Colonic mucosa (tissue), 4 donors: ENCODE measurements around the gene PDLIM7. TPM values are rescaled to one million over a fixed set of nuclear protein-coding genes. Genes with fewer than 3 reads are reported as not detected.
A peak's percentile ranks its signal among the peaks of the same experiment; 100 is the strongest.

Experiments used
- DNase-seq: peaks from one replicate; pipeline ENCODE4 v3.0.0-alpha.2; 2020
- H3K27ac ChIP-seq: fragments of 200-600 bp; one replicate; pipeline ENCODE4 v1.8.0; 2021
- H3K27me3 ChIP-seq: fragments of 200-600 bp; one replicate; pipeline ENCODE4 v1.8.0; 2021
- H3K36me3 ChIP-seq: fragments of 200-600 bp; one replicate; pipeline ENCODE4 v1.8.0; 2021
- H3K4me1 ChIP-seq: fragments of 200-600 bp; one replicate; pipeline ENCODE4 v1.8.0; 2021; ENCODE audit warnings: mild to moderate bottlenecking
- H3K4me3 ChIP-seq: fragments of 200-600 bp; one replicate; pipeline ENCODE4 v1.8.0; 2021
- H3K9ac ChIP-seq, 2 donors: one replicate each; pipeline ENCODE4 v1.7.0; 2013; ENCODE audit warnings: control low read depth in 2 of 2, low read depth in 2 of 2, low read length in 2 of 2
- H3K9me3 ChIP-seq: fragments of 200-600 bp; one replicate; pipeline ENCODE4 v1.8.0; 2021
- CTCF ChIP-seq: fragments of 200-600 bp; IDR thresholded peaks from one replicate; pipeline ENCODE4 v1.8.0; 2022; ENCODE audit warnings: antibody characterized with exemption, mild to moderate bottlenecking
- intact Hi-C: fragments of 100-400 bp; cut with DNase I; formaldehyde crosslinking; loops from one replicate; pipeline ENCODE4 v1.14.1; 2022
- total RNA-seq, 2 donors: library from RNA; stranded (reverse); fragmentation: NEBNext Ultra II Directional in 1 of 2; extraction: Animal tissue kit (Norgen Biotek cat#: 25700) in 1 of 2; gene quantifications; one replicate each; pipeline ENCODE4 v1.2.1, GENCODE V29; 2021
- donor health status: healthy.
- donor health status: DM: no; HTN: no; CAD: no.
- donor health status: DM: no; HTN: no; CAD: no.

PDLIM7 gene
- total RNA-seq, 2 donors from 2014 or later = 19.7 to 44.9 TPM

- no peak overlapping the region for H3K27ac ChIP-seq
- no peak for DNase-seq
- peaks cover 9% of the 10 kb centered on the region for H3K36me3 ChIP-seq
- peak overlapping the region in 1 of 2 donors; percentile 56 for H3K9ac ChIP-seq
- TF ChIP-seq CTCF = no peak
- peak overlapping the region; percentile 30 for H3K4me3 ChIP-seq
- intact Hi-C loops = no loop called here
- no peaks in the 10 kb centered on the region for H3K27me3 ChIP-seq
- H3K4me1 ChIP-seq = no peaks in the 10 kb centered on the region
- no peaks in the 10 kb centered on the region for H3K9me3 ChIP-seq
These were observed 10.3 kb upstream of the PDLIM7 start for GRCh38 chr5:177507596-177508220.

GRCh38 chr5:177507165-177507564 is 9.8 kb upstream of the PDLIM7 start:
- no peaks in the 10 kb centered on the region for H3K9me3 ChIP-seq
- no peak overlapping the region for H3K9ac ChIP-seq
- no peak overlapping the region for H3K4me3 ChIP-seq
- no peaks in the 10 kb centered on the region for H3K4me1 ChIP-seq
- H3K27ac ChIP-seq = no peak overlapping the region
- no peak for TF ChIP-seq CTCF
- intact Hi-C loops = no loop called here
- peaks cover 9% of the 10 kb centered on the region for H3K36me3 ChIP-seq
- no peaks in the 10 kb centered on the region for H3K27me3 ChIP-seq
- no peak for DNase-seq

GRCh38 chr5:177505075-177505474 is 7.7 kb upstream of the PDLIM7 start:
- intact Hi-C loops = no loop called here
- no peak for TF ChIP-seq CTCF
- Histone ChIP-seq H3K36me3 (no peaks in the 10 kb centered on the region), H3K27ac (no peak overlapping the region), H3K27me3 (no peaks in the 10 kb centered on the region), H3K9ac (no peak overlapping the region), H3K9me3 (no peaks in the 10 kb centered on the region), H3K4me1 (no peaks in the 10 kb centered on the region), H3K4me3 (no peak overlapping the region)
- DNase-seq = no peak

- Histone ChIP-seq H3K9ac (no peak overlapping the region), H3K4me1 (no peaks in the 10 kb centered on the region), H3K27me3 (no peaks in the 10 kb centered on the region), H3K36me3 (no peaks in the 10 kb centered on the region), H3K27ac (no peak overlapping the region), H3K4me3 (no peak overlapping the region), H3K9me3 (no peaks in the 10 kb centered on the region)
- DNase-seq = no peak
- TF ChIP-seq CTCF = no peak
- intact Hi-C loops = loop anchor here (5.0 kb wide), 3 partner anchors 47 to 192 kb away; partner anchors contain the start of gene MXD3
These were observed 7.0 kb upstream of the PDLIM7 start for GRCh38 chr5:177504086-177505056.

GRCh38 chr5:177503351-177504085 is 6.1 kb upstream of the PDLIM7 start:
- no peaks in the 10 kb centered on the region for H3K4me1 ChIP-seq
- no peak overlapping the region for H3K4me3 ChIP-seq
- intact Hi-C loops = loop anchor here (5.0 kb wide), 3 partner anchors 46 to 191 kb away; partner anchors contain the start of gene MXD3
- TF ChIP-seq CTCF = no peak
- no peak overlapping the region for H3K9ac ChIP-seq
- H3K27me3 ChIP-seq = no peaks in the 10 kb centered on the region
- DNase-seq = no peak
- H3K36me3 ChIP-seq = no peaks in the 10 kb centered on the region
- no peaks in the 10 kb centered on the region for H3K9me3 ChIP-seq
- H3K27ac ChIP-seq = no peak overlapping the region
